Stimulated activated CD4-positive, alpha-beta T cell treated with anti-CD3 and anti-CD28 coated beads, TNF-alpha, amount 100 ng/mL, for 4 hours (primary cell): ENCODE results near the gene DNAJB13.
A peak's percentile ranks its signal among the peaks of the same experiment; 100 is the strongest.
"Not testable (repeated sequence)": the region's sequence is repeated elsewhere in the genome, so short reads cannot be mapped to it uniquely, and the experiment has no call there.

ENCODE experiments used
- DNase-seq, 3 experiments: peaks; one replicate each; pipeline ENCODE4 v3.0.0-alpha.2; 2020; ENCODE audit warnings: low read depth in 3 of 3

The DNAJB13 gene

GRCh38 chr11:73976451-73977151, 25.8 kb downstream of the DNAJB13 start:
- no peak for DNase-seq

GRCh38 chr11:73977856-73978519, 27.2 kb downstream of the DNAJB13 start:
- DNase-seq, result no peak

GRCh38 chr11:73978576-73979086, 27.8 kb downstream of the DNAJB13 start:
- DNase-seq, result no peak

- peak in 2 of 3 experiments; percentile 45 to 63 for DNase-seq
Observed at GRCh38 chr11:73980001-73980961, 29.5 kb downstream of the DNAJB13 start.

GRCh38 chr11:73981051-73981805, 30.4 kb downstream of the DNAJB13 start:
- DNase-seq, result no peak

GRCh38 chr11:73982595-73982989, 31.8 kb downstream of the DNAJB13 start, which contains the start of gene UCP2:
Gene UCP2, minus strand, starts transcription at chr11:73982843. Its CDS starts 4,465 bp downstream, at chr11:73978378.
- DNase-seq, result peak; percentile 64 to 77 (median 66)

- peak; percentile 80 to 84 (median 83) for DNase-seq
Observed at GRCh38 chr11:73982990-73983740, 32.3 kb downstream of the DNAJB13 start.

GRCh38 chr11:73983741-73984538, 33.1 kb downstream of the DNAJB13 start:
- DNase-seq, result no peak

- DNase-seq, result not testable (repeated sequence)
Observed at GRCh38 chr11:73985661-73986060, 34.8 kb downstream of the DNAJB13 start.

GRCh38 chr11:73988227-73988626, 37.4 kb downstream of the DNAJB13 start:
- no peak for DNase-seq

- no peak for DNase-seq
Observed at GRCh38 chr11:73989156-73989555, 38.3 kb downstream of the DNAJB13 start.

- no peak for DNase-seq
Observed at GRCh38 chr11:73990730-73991129, 39.9 kb downstream of the DNAJB13 start.

GRCh38 chr11:73991471-73992006, 40.7 kb downstream of the DNAJB13 start:
- no peak for DNase-seq

GRCh38 chr11:73995247-73995646, 44.4 kb downstream of the DNAJB13 start:
- DNase-seq, result no peak

GRCh38 chr11:73995731-73996130, 44.9 kb downstream of the DNAJB13 start:
- no peak for DNase-seq

- no peak for DNase-seq
Observed at GRCh38 chr11:73996161-73996747, 45.4 kb downstream of the DNAJB13 start.

GRCh38 chr11:73997120-73997770, 46.4 kb downstream of the DNAJB13 start:
- no peak for DNase-seq

- DNase-seq, result no peak
Observed at GRCh38 chr11:73998846-73999575, 48.2 kb downstream of the DNAJB13 start.
